Neutrophil (primary cell): ENCODE results near the gene GOLGA7B.

Experiments
- H3K27ac ChIP-seq: fragments of 200-600 bp; sonication (generic); 2 replicates; pipeline ENCODE4 v1.5.1; 2016; ENCODE audit warnings: mild to moderate bottlenecking, moderate library complexity
- H3K27me3 ChIP-seq: fragments of 200-600 bp; sonication (generic); 2 replicates; pipeline ENCODE4 v1.6.0; 2016; ENCODE audit warnings: mild to moderate bottlenecking
- H3K36me3 ChIP-seq: fragments of 200-600 bp; sonication (generic); 2 replicates; pipeline ENCODE4 v1.5.1; 2017
- H3K4me1 ChIP-seq, 2 experiments: fragments of 200-600 bp in 1 of 2; sonication (generic) in 1 of 2; 1 replicate in 1 of 2; 2 replicates in 1 of 2; pipeline versions ENCODE4 v1.5.1 to v1.6.1; 2013 to 2016; ENCODE audit warnings: low read depth in 1 of 2, low read length in 1 of 2, mild to moderate bottlenecking in 1 of 2, moderate library complexity in 1 of 2; ENCODE audit not compliant: control insufficient read depth in 1 of 2, insufficient read depth in 1 of 2
- H3K4me3 ChIP-seq, 2 experiments: fragments of 200-600 bp in 1 of 2; sonication (generic) in 1 of 2; 1 replicate in 1 of 2; 2 replicates in 1 of 2; pipeline ENCODE4 v1.5.1; 2013 to 2016; ENCODE audit warnings: low read depth in 1 of 2, low read length in 1 of 2, mild to moderate bottlenecking in 1 of 2, moderate library complexity in 1 of 2
- H3K9me3 ChIP-seq: fragments of 200-600 bp; sonication (generic); 2 replicates; pipeline ENCODE4 v1.5.1; 2016
- TF ChIP-seq, protein P1 (sequence below): fragments of 200-600 bp; sonication (generic); IDR thresholded peaks from 2 replicates; pipeline ENCODE4 v1.5.1; 2016; ENCODE audit warnings: antibody characterized with exemption

Gene GOLGA7B

GRCh38 chr10:97869091-97870042, 19.7 kb downstream of the GOLGA7B start:
- no peaks in the 10 kb centered on the region for H3K36me3 ChIP-seq
- peaks cover 48% of the 10 kb centered on the region for H3K27me3 ChIP-seq

DNA sequence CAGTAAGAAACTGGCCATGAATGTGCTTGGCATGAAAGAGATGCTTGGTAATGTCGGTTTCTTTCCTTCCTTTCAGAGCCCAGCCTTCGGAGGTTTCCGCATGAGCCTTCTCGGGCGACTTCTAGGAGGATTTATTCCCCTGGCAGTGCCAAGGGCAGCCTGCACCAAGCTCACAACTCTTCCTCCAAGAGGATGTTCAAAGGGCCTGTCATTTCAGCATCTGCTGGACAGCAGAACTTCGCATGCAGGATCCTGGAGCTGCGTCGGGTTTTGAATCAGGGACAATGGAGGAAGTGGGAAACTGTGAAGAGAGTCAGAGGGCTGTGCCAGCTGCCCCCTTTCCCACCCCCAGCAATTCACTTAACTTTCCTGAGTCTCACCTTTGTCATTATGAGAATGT, 21.3 kb downstream of the GOLGA7B start:
- Histone ChIP-seq H3K4me1 (no peaks in the 10 kb centered on the region), H3K27me3 (peaks cover 53% of the 10 kb centered on the region), H3K9me3 (no peaks in the 10 kb centered on the region), H3K4me3 (no peak overlapping the region), H3K36me3 (no peaks in the 10 kb centered on the region), H3K27ac (no peak overlapping the region)
- TF ChIP-seq, protein P1, sequence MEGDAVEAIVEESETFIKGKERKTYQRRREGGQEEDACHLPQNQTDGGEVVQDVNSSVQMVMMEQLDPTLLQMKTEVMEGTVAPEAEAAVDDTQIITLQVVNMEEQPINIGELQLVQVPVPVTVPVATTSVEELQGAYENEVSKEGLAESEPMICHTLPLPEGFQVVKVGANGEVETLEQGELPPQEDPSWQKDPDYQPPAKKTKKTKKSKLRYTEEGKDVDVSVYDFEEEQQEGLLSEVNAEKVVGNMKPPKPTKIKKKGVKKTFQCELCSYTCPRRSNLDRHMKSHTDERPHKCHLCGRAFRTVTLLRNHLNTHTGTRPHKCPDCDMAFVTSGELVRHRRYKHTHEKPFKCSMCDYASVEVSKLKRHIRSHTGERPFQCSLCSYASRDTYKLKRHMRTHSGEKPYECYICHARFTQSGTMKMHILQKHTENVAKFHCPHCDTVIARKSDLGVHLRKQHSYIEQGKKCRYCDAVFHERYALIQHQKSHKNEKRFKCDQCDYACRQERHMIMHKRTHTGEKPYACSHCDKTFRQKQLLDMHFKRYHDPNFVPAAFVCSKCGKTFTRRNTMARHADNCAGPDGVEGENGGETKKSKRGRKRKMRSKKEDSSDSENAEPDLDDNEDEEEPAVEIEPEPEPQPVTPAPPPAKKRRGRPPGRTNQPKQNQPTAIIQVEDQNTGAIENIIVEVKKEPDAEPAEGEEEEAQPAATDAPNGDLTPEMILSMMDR, result no peak

More at GRCh38 chr10:97869091-97870042, 19.7 kb downstream of the GOLGA7B start:
- Histone ChIP-seq H3K27ac (no peak overlapping the region), H3K4me1 (no peaks in the 10 kb centered on the region), H3K4me3 (no peak overlapping the region), H3K9me3 (no peaks in the 10 kb centered on the region)
- TF ChIP-seq, protein P1, result no peak

DNA sequence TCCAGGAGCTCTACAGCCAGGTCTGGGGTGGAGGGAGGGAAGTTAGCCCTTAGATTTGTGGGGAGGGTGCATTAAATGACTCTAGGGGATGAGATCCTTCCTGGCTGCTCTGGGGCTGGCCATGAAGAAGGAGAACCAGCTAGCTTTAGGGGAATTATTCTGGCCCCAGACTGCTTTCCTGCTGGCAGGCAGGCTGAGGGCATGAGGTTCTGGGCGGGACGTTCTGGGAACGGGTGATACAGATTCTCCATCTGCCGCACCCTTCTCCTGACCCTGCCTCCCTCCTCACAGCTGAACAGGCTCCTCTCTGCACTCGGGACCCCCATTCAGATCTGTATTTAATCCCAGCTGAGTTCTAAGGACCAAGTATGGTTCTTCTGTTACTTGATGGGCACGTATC, 23.9 kb downstream of the GOLGA7B start:
- H3K36me3 ChIP-seq, result no peaks in the 10 kb centered on the region
- H3K9me3 ChIP-seq, result no peaks in the 10 kb centered on the region
- no peaks in the 10 kb centered on the region for H3K4me1 ChIP-seq
- TF ChIP-seq, protein P1, result no peak
- H3K27me3 ChIP-seq, result peaks cover 53% of the 10 kb centered on the region
- no peak overlapping the region for H3K4me3 ChIP-seq
- no peak overlapping the region for H3K27ac ChIP-seq

GRCh38 chr10:97874332-97874731, 24.7 kb downstream of the GOLGA7B start:
- Histone ChIP-seq H3K4me1 (no peaks in the 10 kb centered on the region), H3K36me3 (no peaks in the 10 kb centered on the region), H3K27ac (no peak overlapping the region), H3K27me3 (peaks cover 48% of the 10 kb centered on the region), H3K4me3 (no peak overlapping the region), H3K9me3 (no peaks in the 10 kb centered on the region)
- TF ChIP-seq, protein P1, result no peak

- H3K4me1 ChIP-seq, result no peaks in the 10 kb centered on the region
- H3K36me3 ChIP-seq, result no peaks in the 10 kb centered on the region
- H3K9me3 ChIP-seq, result no peaks in the 10 kb centered on the region
- TF ChIP-seq, protein P1, result no peak
- no peak overlapping the region for H3K4me3 ChIP-seq
- H3K27me3 ChIP-seq, result peaks cover 37% of the 10 kb centered on the region
- no peak overlapping the region for H3K27ac ChIP-seq
Measured at GRCh38 chr10:97875391-97875790, 25.7 kb downstream of the GOLGA7B start.
